ENCODE measurements around the gene TAGLN.

Gene TAGLN

DNA sequence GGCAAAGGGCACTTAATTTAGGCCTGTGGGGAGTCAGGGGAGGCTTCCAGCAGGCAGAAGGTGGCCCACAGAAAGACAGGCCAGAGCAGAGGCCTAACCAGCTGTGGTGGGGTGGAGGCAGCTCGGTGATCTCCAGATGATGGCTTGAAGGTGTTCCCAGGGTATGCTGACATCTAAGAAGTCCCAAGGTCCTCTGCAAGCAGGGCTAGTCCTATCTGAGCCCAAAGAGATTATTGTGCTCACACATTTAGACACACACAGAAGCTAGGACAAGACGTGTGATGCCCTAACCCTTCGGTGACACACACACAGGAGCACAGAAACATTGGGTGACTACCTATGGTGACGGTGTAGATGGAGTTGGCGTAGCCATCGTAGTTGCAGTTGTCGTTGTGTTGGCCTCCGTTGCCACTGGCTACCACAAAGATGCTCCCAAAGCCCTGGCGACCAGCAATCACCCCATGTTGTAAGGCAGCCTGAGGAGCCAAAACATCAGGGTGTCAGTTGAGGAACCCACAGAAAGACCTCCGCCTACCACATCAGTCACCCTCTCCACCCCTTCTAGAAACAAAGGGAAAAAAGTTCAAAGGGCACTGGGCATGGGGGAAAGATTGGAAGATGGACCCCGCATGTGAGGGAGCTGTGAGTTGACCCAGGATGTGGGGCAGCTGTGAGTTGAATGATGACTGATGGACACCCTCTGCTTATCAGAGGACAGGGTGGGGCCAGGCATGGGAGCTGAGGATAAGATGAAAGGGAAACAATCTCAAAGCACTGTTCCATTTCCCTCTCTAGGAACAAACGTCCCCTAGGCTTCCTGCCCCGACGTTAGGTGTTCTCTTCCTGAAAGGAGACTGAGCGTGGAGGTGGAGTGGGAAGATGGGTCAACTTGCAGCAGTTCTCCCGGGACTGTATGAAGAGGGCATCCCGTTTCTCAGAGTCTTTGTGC, 24.8 kb downstream of the TAGLN start:
- H3K4me3 Mint-ChIP-seq = no peak overlapping the region
- no peaks in the 10 kb centered on the region for H3K27me3 Mint-ChIP-seq
- DNase-seq = no peak
- peaks cover 12% of the 10 kb centered on the region for H3K4me1 Mint-ChIP-seq
- H3K36me3 Mint-ChIP-seq (ENCODE audit: low read depth) = peaks cover 62% of the 10 kb centered on the region
- no peak overlapping the region for H3K27ac Mint-ChIP-seq
- ATAC-seq = no peak
- no peaks in the 10 kb centered on the region for H3K9me3 Mint-ChIP-seq

DNA sequence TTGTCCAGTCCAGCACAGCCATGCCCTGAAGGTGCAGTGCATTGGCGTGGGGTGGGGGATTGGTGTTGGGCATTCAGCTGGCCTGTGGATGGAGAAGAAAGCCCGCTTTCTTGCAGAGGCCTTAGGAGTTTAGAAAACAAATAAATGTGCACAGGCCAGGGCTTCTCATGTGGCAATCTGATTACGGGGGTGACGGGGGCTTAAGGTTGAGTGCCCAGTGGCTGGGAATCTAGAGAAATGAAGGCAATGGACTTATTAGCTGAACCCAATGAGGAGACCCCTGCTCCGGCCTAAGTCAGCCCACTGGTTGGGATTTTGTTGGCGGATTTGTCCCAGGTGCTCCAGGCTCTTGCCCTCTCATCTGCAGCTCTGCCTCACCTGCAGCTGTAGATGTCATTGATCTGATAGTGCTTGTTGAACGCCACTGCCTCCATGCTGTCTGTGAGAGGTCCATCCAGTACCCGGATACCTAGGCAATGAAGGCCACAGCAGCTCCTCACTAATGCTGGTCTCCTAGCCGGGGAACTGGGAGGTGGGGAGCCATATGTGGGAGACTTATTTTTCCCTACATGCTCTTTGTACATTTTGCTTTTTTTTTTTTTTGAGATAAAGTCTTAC, 26.5 kb downstream of the TAGLN start:
- Mint-ChIP-seq H3K27me3 (no peaks in the 10 kb centered on the region), H3K4me1 (peaks cover 27% of the 10 kb centered on the region), H3K9me3 (no peaks in the 10 kb centered on the region), H3K27ac (no peak overlapping the region), H3K36me3 (ENCODE audit: low read depth) (peaks cover 63% of the 10 kb centered on the region), H3K4me3 (no peak overlapping the region)
- ATAC-seq (no peak), DNase-seq (no peak)

DNA sequence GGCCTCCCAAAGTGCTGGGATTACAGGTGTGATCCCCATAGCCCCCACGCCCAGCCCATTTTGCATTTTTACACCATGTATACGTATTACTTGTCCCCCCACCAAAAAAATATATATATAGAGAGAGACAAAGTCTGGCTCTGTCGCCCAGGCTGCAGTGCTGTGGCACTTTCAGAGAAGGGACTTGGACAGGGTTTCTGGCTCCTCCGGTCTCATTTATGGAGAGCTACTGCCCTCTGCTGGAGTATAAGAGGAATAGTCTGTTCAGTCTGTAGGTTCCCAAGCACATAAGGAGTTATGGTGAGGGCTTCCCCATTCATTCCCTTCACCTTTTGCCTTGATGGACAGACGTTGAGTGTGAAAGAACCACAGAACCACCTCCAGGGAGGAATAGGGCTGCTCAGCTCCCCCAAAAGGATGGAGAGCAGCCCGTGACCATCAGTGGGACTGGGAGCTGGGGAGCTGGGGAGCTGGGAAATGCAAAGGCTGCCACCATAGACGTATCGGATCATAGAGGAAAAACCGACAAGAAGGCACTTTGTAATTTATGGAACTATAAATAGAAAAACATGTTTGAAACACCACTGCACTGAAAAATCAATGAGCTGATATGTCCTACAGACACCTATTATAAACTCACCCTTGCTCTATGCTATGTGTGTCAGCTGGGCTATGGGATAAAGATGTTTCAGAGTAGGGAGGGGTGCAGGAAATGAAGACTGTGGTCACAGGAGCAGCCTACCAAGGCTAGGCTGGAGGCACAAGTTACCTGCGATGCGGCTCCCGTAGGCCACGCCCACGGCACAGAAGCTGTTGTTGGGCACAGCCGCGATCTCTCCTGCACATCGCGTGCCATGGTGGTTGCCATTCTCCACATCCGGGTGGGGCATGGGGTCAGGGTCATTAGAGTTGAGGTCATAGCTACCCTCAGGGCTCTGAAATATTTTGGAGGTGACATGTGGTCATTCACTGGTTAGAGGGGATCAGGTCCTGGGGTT, 27.5 kb downstream of the TAGLN start:
- H3K36me3 Mint-ChIP-seq (ENCODE audit: low read depth) = peaks cover 61% of the 10 kb centered on the region
- ATAC-seq = peak; percentile 54

DNA sequence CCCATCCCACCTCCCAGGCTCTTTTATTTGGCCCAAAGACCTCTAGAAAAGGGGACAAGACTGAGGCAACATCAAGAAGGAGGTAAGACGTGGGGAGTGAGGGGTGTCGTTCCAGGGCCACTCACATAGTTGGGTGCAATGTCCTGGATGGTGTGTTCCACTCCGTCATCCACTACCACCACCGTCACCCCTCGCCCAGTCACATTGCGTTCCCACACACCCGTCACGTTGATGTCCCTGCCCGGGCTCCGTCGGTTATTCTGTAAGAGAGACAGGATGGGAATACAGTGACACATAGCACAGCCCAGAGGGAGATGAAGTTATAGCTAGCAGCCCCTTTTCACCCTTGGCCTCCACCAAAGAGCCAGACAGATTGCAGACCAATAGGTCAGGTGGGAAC, 28.9 kb downstream of the TAGLN start:
- DNase-seq (no peak), ATAC-seq (no peak)
- no peaks in the 10 kb centered on the region for H3K9me3 Mint-ChIP-seq
- H3K36me3 Mint-ChIP-seq (ENCODE audit: low read depth) = peaks cover 51% of the 10 kb centered on the region
- H3K27ac Mint-ChIP-seq = peak overlapping the region; percentile 58
- H3K4me3 Mint-ChIP-seq = no peak overlapping the region
- peaks cover 31% of the 10 kb centered on the region for H3K4me1 Mint-ChIP-seq
- no peaks in the 10 kb centered on the region for H3K27me3 Mint-ChIP-seq

More for the DNA sequence above, 27.5 kb downstream of the TAGLN start:
- H3K27me3 Mint-ChIP-seq = no peaks in the 10 kb centered on the region
- H3K9me3 Mint-ChIP-seq = no peaks in the 10 kb centered on the region
- no peak overlapping the region for H3K27ac Mint-ChIP-seq
- DNase-seq = peak; percentile 20
- peaks cover 31% of the 10 kb centered on the region for H3K4me1 Mint-ChIP-seq
- no peak overlapping the region for H3K4me3 Mint-ChIP-seq

DNA sequence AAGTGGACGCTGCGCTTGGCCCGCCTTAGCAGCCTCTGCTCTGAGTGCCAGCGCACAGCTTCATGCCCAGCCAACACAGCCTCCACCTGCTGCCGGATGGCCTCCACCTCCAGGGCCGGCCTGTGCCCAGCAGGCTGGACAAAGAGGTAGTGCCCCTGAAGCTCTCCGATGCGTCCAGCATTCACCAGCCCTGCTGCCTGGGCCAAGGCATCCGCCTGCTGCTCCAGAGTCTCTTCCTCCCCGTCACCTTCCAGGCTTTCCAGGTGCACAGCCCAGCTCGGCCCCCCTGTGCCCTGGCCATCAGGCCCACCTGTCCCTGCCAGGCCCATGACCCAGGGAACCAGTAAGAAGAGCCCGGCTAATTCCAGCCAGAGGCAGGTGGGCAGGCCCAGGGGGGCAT, 30.2 kb downstream of the TAGLN start:
- no peaks in the 10 kb centered on the region for H3K27me3 Mint-ChIP-seq
- peaks cover 43% of the 10 kb centered on the region for H3K4me1 Mint-ChIP-seq
- ATAC-seq = no peak
- H3K9me3 Mint-ChIP-seq = no peaks in the 10 kb centered on the region
- H3K4me3 Mint-ChIP-seq = peak overlapping the region; percentile 96
- peaks cover 44% of the 10 kb centered on the region for H3K36me3 Mint-ChIP-seq (ENCODE audit: low read depth)
- DNase-seq = no peak
- peak overlapping the region; percentile 100 for H3K27ac Mint-ChIP-seq

DNA sequence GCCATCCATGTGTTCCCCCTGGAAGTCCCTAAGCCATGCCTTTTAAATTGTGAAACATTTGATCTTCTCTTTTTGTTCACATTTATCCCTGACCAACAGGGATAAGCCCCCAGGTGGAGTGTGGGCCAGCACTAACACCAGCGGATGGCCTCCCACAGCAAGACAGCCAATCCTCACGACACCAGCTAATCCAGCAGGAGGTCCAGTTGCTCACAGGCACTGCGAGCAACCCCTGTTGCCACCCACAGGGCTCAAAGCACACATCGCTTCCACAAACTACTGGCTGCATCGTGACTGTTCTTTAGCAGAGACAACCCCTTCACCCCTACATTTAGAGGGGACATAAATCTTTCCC, 30.7 kb downstream of the TAGLN start:
- H3K27me3 Mint-ChIP-seq = no peaks in the 10 kb centered on the region
- H3K27ac Mint-ChIP-seq = peak overlapping the region; percentile 100
- peak; percentile 6 for ATAC-seq
- H3K9me3 Mint-ChIP-seq = no peaks in the 10 kb centered on the region
- H3K4me1 Mint-ChIP-seq = peaks cover 44% of the 10 kb centered on the region
- no peak for DNase-seq
- peak overlapping the region; percentile 96 for H3K4me3 Mint-ChIP-seq
- peaks cover 39% of the 10 kb centered on the region for H3K36me3 Mint-ChIP-seq (ENCODE audit: low read depth)

DNA sequence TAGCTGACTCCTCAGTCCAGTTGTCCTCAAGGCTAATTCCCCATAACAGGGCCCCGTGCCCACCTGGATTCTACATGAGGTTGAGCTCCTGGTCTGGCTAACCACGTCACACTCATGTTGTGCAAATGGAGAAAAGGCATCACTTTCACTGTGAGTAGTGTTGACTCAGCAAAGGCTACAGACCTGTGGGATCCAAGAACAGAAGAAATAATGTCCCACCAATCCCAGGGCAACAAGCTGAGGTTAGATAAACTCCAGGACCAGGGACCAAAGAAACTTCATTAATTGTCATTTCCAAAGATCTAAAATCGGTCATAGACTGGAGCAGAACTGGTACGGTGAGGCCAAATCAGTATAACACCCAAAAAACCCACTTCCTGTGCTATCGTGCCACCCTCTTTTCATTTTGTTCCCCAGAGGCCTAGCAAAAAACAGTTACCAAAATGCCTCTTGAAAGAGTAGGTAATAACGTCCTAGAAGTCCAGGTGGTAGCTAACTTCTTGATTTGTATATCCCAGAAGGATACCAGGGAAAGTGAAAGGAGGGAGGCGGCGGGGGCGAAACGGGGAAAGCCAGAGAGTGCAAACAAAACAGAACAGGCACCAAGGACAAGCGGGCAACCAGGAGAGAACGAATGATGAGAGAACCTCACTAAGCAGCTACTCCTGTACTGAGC, 31.3 kb downstream of the TAGLN start:
- peak; percentile 68 for ATAC-seq
- H3K36me3 Mint-ChIP-seq (ENCODE audit: low read depth) = peaks cover 34% of the 10 kb centered on the region

DNA sequence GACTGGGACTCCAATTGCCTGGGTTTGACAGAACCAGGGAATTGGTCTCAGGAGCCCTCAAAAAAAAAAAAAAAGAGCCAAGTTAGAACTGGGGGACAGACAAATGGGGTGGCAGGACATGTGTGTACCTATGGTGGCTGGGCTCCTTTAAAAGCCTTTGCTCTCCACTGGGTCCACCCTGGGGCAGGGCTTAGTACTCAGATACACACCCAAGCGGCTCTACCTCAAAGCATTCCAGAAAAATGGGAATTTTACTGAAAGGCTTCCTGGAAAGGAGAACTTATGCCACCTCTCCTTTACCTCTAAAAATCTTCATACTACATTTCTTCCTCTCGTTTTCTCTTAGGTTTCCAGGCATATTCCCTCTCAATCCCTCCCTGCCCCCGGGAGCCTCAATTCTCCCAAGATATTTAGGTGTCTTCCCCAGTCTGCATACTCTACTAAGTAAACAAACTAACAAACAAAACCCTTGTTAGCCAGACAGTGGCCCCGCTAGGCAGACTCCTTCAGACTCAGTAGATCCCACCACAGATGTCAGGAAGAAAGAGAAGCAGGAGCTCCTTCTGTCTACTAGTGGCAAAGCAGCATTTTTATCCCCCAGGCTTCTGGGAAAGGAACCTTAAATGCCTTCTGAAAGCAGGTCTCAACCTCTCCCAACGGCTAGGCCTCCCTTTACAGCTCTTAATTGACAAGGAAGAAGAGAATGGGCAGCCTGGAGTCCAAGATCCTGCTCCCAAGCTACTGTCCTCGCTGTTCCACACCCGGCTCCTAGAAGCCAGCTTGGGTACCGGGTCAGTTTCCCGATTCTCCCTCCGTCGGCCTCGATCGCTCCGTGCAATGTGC, 32.0 kb downstream of the TAGLN start:
- no peak for ATAC-seq
- DNase-seq = peak; percentile 10

More for the DNA sequence above, 31.3 kb downstream of the TAGLN start:
- peak overlapping the region; percentile 100 for H3K27ac Mint-ChIP-seq
- peak overlapping the region; percentile 96 for H3K4me3 Mint-ChIP-seq
- no peaks in the 10 kb centered on the region for H3K27me3 Mint-ChIP-seq
- peaks cover 44% of the 10 kb centered on the region for H3K4me1 Mint-ChIP-seq
- DNase-seq = peak; percentile 55
- H3K9me3 Mint-ChIP-seq = no peaks in the 10 kb centered on the region

DNA sequence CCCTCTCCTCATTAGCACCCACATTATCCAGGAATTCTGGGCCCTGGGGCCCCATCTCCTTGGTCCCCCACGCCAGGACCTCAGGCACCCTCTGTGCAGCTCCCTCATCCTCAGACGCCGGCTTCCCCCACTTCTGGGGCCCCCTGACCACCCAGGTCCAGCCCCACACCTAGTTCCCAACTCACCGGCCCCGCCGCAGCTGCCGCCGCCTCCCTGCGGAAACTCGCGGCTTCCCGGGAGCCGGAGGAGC, 32.6 kb downstream of the TAGLN start, which contains the start of gene PCSK7:
TSS of gene PCSK7 (minus strand) at position 232 of the 250 bp plus-strand sequence. CDS start 2,229 bp downstream, outside the sequence.
- Mint-ChIP-seq H3K36me3 (ENCODE audit: low read depth) (peaks cover 33% of the 10 kb centered on the region), H3K27ac (peak within 1 kb of the TSS; percentile 100), H3K27me3 (no peaks in the 10 kb centered on the region), H3K4me3 (peak within 1 kb of the TSS; percentile 96), H3K9me3 (no peaks in the 10 kb centered on the region), H3K4me1 (peaks cover 40% of the 10 kb centered on the region)
- DNase-seq (peak; percentile 79), ATAC-seq (no peak)

More for the DNA sequence above, 32.0 kb downstream of the TAGLN start:
- Mint-ChIP-seq H3K27ac (peak overlapping the region; percentile 100), H3K4me3 (peak overlapping the region; percentile 96), H3K27me3 (no peaks in the 10 kb centered on the region), H3K9me3 (no peaks in the 10 kb centered on the region), H3K4me1 (peaks cover 44% of the 10 kb centered on the region), H3K36me3 (ENCODE audit: low read depth) (peaks cover 33% of the 10 kb centered on the region)

DNA sequence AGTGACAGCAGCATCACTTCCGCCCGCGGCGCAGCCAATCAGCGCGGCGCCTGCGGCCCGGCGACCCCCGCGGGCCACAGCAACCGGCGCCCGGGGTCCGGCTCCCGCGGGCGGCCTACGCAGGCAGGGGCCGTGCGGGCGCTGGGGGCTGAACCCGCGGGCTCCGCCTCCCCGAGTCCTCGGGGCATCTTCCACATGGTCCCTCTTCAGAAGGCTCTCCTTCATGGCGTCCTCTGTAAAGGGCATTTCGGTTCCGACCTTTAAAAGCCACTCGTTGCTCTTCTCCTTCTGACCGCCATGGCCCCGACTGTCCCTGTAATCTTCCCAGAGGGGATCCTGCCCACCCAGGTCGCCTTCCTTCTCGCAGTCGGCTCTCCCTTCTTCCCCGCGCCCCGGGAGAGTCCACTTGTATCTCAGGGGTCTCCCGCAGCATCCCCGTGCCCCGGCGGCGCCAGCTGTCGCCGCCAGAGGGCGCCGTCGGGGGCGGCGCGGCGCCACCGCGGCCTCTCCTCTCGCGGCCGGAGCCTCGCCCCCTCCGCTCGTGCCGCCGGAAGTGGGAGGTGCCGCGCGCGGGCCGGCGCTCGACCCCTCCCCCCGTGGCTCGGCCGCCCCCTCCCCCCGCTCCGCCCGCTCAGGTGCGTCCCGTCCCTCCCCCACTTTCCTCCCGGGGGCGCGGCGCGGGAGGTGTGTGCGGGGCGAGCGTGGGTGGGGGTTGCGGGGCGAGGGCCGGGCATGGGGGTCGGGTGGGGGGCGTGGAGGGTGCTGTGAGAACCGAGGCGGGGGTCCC, 33.1 kb downstream of the TAGLN start, which contains the start of gene RNF214:
TSS of gene RNF214 (plus strand) at position 580 of the 787 bp plus-strand sequence. CDS start 1,602 bp downstream, outside the sequence.
- Mint-ChIP-seq H3K4me1 (peaks cover 39% of the 10 kb centered on the region), H3K4me3 (peak within 1 kb of the TSS; percentile 96), H3K9me3 (no peaks in the 10 kb centered on the region), H3K36me3 (ENCODE audit: low read depth) (peaks cover 31% of the 10 kb centered on the region), H3K27ac (peak within 1 kb of the TSS; percentile 100), H3K27me3 (no peaks in the 10 kb centered on the region)
- DNase-seq (peak; percentile 80), ATAC-seq (peak; percentile 65)

DNA sequence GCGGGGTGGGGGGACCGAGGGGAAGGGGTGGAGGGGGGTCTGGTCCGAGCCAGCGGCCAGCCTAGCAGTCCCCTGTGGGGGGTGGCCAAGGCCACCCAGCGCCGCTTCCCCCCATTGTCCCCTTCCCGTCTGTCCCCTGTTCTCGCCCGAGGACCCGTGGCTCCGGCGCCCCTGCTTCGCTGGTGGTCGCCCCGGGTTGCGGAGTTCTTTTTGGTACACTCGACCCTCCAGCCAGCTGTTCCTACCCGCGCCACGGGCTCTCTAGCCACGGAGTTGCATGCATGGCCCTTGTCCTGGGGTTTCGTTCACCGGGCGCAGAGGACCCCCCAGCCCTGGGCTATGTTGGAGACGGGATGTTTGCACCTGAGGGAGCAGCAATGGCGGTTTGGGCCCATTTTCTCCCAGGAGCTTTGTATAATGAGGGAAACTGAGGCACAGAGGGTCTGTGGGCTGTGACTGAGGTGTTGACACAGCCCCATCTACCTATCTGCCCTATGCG, 33.8 kb downstream of the TAGLN start:
- Mint-ChIP-seq H3K4me3 (peak overlapping the region; percentile 83), H3K27ac (peak overlapping the region; percentile 79), H3K36me3 (ENCODE audit: low read depth) (peaks cover 30% of the 10 kb centered on the region), H3K27me3 (no peaks in the 10 kb centered on the region), H3K9me3 (no peaks in the 10 kb centered on the region), H3K4me1 (peaks cover 39% of the 10 kb centered on the region)
- ATAC-seq = no peak
- DNase-seq = peak; percentile 9

DNA sequence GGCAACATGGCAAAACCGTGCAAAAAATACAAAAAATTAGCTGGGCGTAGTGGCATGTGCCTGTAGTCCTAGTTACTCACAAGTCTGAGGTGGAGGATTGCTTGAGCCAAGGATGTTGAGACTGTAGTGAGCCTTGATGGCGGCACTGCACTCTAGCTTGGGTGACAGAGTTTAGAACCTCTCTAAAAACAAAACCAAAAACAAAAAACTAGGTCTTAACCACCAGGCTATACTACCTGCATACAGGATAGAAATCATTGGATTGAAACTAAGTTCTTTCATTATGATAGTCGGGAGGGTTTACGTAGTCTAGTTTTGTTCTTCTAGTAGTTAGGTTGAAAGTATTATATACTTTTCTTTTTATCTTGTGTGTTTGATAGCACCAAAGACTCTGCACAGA, 39.1 kb downstream of the TAGLN start:
- H3K36me3 Mint-ChIP-seq (ENCODE audit: low read depth) = peaks cover 13% of the 10 kb centered on the region
- H3K4me1 Mint-ChIP-seq = peaks cover 11% of the 10 kb centered on the region
- DNase-seq = no peak
- no peak overlapping the region for H3K27ac Mint-ChIP-seq
- ATAC-seq = no peak
- H3K9me3 Mint-ChIP-seq = no peaks in the 10 kb centered on the region
- H3K4me3 Mint-ChIP-seq = no peak overlapping the region
- H3K27me3 Mint-ChIP-seq = no peaks in the 10 kb centered on the region

Measured in activated naive CD8-positive, alpha-beta T cell treated with anti-CD3 and anti-CD28 coated beads, Interleukin-2, amount 50 U/mL, for 24 hours (primary cell).